Peyer's patch (tissue), 4 donors: ENCODE data around the gene EPHA2.

ENCODE experiments used
- CTCF ChIP-seq, 6 experiments: fragments of 450-650 bp in 4 of 6; fragments of 200-600 bp in 2 of 6; sonication (generic) in 1 of 6; IDR thresholded peaks; one replicate each; pipeline ENCODE4 v1.5.1; 2017 to 2019; ENCODE audit warnings: antibody characterized with exemption in 6 of 6, mild to moderate bottlenecking in 3 of 6, moderate library complexity in 1 of 6
- POLR2A ChIP-seq, 2 donors: fragments of 450-650 bp; IDR thresholded peaks; one replicate each; pipeline ENCODE4 v1.5.1; 2017; ENCODE audit warnings: antibody characterized with exemption in 2 of 2, mild to moderate bottlenecking in 2 of 2, moderate library complexity in 2 of 2

- TF ChIP-seq CTCF (IDR thresholded peaks at IDR 0.05) (no peak), POLR2A (IDR thresholded peaks at IDR 0.05) (no peak)
These were observed 21.0 kb downstream of the EPHA2 start for GRCh38 chr1:16134906-16135305.
